SU-DHL-6 (cell line): ENCODE data around the gene SAMD9.
"Not testable (repeated sequence)": the region's sequence is repeated elsewhere in the genome, so short reads cannot be mapped to it uniquely, and the experiment has no call there.

Experiments
- H2AFZ ChIP-seq: fragments of 200-600 bp; sonication (generic); 2 replicates; pipeline ENCODE4 v1.6.1; 2014; ENCODE audit warnings: low read depth, mild to moderate bottlenecking, moderate library complexity, mixed read lengths, antibody characterized with exemption, low read length; ENCODE audit not compliant: severe bottlenecking
- H3F3A ChIP-seq: fragments of 200-600 bp; shearing (Covaris generic); 2 replicates; pipeline ENCODE4 v1.6.0; 2016; ENCODE audit warnings: antibody characterized with exemption, mild to moderate bottlenecking; ENCODE audit not compliant: insufficient read depth
- H3K27ac ChIP-seq: fragments of 200-600 bp; sonication (generic); 2 replicates; pipeline ENCODE4 v1.5.1; 2016; ENCODE audit warnings: low read depth, mild to moderate bottlenecking, low read length, moderate library complexity, mixed read lengths
- H3K27me3 ChIP-seq: fragments of 200-600 bp; sonication (generic), shearing (Covaris generic); 2 replicates; pipeline ENCODE4 v1.6.0; 2014; ENCODE audit warnings: mild to moderate bottlenecking, low read length
- H3K36me3 ChIP-seq: fragments of 200-600 bp; sonication (generic); 2 replicates; pipeline ENCODE4 v1.6.1; 2014; ENCODE audit warnings: mild to moderate bottlenecking, low read length, mixed read lengths
- H3K4me2 ChIP-seq: fragments of 300-600, 200-600 bp; shearing (Covaris generic), sonication (generic); 2 replicates; pipeline ENCODE4 v1.6.0; 2014; ENCODE audit warnings: low read length, low read depth, mild to moderate bottlenecking; ENCODE audit not compliant: poor library complexity, severe bottlenecking
- H3K4me3 ChIP-seq: fragments of 200-600 bp; sonication (generic); 2 replicates; pipeline ENCODE4 v1.5.1; 2014; ENCODE audit warnings: antibody characterized with exemption, low read length, mild to moderate bottlenecking, mixed read lengths; ENCODE audit not compliant: insufficient read depth, poor library complexity, severe bottlenecking
- H3K79me2 ChIP-seq: fragments of 200-600 bp; sonication (generic); 2 replicates; pipeline ENCODE4 v1.6.1; 2014; ENCODE audit warnings: mild to moderate bottlenecking, low read length, moderate library complexity; ENCODE audit not compliant: insufficient read depth
- H3K9ac ChIP-seq: fragments of 200-600 bp; sonication (generic); 2 replicates; pipeline ENCODE4 v1.7.0; 2014; ENCODE audit warnings: mild to moderate bottlenecking, low read length
- H3K9me2 ChIP-seq: fragments of 200-600 bp; sonication (generic); replicated peaks from 2 replicates; pipeline ENCODE4 v1.6.1; 2014; ENCODE audit warnings: low read length; ENCODE audit not compliant: insufficient read depth
- H3K9me3 ChIP-seq: fragments of 200-600 bp; sonication (generic); 2 replicates; pipeline ENCODE4 v1.6.1; 2014; ENCODE audit warnings: low read length, mixed read lengths; ENCODE audit not compliant: insufficient read depth
- H4K20me1 ChIP-seq: fragments of 200-600 bp; sonication (generic); 2 replicates; pipeline ENCODE4 v1.6.1; 2014; ENCODE audit warnings: low read depth, mild to moderate bottlenecking, antibody characterized with exemption, low read length, moderate library complexity, mixed read lengths
- EZH2phosphoT487 ChIP-seq: fragments of 200-600 bp; sonication (generic), shearing (Covaris generic); conservative IDR thresholded peaks from 2 replicates; pipeline ENCODE4 v1.6.1; 2018; ENCODE audit warnings: mild to moderate bottlenecking, antibody characterized with exemption, low read length, moderate library complexity, mixed read lengths
- TF ChIP-seq, protein P1 (sequence below): fragments of 200-600 bp; sonication (generic); IDR thresholded peaks from one replicate; pipeline ENCODE4 v1.5.1; 2017; ENCODE audit warnings: antibody characterized with exemption, mild to moderate bottlenecking, low read length, moderate library complexity; ENCODE audit not compliant: insufficient read depth, poor library complexity, severe bottlenecking

The SAMD9 gene

DNA sequence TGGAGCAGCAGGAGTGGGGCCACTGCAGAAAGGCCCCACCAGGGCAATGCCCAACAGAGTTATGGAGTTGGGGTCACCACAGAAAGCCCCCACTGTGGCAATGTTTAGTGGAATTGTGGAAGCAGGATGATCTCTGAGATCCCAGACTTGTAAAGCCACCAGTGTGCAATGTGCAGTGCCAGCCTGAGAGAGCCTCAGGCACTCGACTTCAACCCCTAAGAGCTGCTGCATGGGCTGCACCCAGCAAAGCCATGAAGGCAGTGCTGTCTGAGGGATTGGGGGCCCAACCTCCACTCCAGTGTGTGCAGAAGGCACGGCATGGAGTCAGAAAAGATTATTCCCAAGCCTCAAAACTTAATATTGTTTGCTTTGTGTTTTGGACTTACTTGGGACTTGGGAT is 20.4 kb downstream of the SAMD9 start:
- Histone ChIP-seq H3K9ac (no peak overlapping the region), H3K79me2 (no peaks in the 10 kb centered on the region), H4K20me1 (no peaks in the 10 kb centered on the region), H3K27ac (no peak overlapping the region), H3F3A (no peaks in the 10 kb centered on the region), H3K9me3 (peaks cover 1% of the 10 kb centered on the region; the same call in 1 of the 2 replicates), H2AFZ (no peak overlapping the region), H3K4me2 (no peak overlapping the region), H3K36me3 (no peaks in the 10 kb centered on the region), H3K4me3 (no peak overlapping the region), H3K9me2 (no peaks in the 10 kb centered on the region), H3K27me3 (no peaks in the 10 kb centered on the region)
- TF ChIP-seq, protein P1, sequence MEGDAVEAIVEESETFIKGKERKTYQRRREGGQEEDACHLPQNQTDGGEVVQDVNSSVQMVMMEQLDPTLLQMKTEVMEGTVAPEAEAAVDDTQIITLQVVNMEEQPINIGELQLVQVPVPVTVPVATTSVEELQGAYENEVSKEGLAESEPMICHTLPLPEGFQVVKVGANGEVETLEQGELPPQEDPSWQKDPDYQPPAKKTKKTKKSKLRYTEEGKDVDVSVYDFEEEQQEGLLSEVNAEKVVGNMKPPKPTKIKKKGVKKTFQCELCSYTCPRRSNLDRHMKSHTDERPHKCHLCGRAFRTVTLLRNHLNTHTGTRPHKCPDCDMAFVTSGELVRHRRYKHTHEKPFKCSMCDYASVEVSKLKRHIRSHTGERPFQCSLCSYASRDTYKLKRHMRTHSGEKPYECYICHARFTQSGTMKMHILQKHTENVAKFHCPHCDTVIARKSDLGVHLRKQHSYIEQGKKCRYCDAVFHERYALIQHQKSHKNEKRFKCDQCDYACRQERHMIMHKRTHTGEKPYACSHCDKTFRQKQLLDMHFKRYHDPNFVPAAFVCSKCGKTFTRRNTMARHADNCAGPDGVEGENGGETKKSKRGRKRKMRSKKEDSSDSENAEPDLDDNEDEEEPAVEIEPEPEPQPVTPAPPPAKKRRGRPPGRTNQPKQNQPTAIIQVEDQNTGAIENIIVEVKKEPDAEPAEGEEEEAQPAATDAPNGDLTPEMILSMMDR, result no peak
- TF ChIP-seq EZH2phosphoT487, result no peak

DNA sequence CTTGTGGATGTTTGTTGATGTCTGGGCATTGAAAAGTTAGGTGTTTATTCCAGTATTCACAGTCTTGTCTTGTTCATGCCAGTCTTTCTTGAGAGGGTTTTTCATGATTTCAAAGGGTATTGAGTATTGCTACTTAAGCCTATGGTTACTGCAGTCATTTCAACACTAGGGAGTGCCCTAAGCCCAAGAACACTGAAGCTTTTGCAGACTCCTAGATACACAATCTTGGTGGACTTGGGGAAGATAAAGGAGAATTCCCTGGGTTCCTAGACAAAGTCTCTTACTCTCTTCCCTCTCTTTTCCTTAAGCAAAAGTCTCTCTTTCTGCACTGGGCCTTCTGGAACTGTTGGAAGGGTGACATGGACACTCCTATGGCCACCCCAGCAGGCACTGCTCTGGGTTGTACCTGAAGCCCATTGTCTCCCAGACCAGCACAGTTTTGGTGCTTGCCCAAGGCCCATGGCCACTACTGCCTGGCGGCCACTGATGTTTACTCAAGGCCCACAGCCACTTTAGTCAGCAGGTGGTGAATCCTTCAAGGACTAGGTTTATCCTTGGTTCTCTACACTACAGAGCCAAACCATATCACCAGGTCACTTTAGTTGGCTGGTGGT is 24.9 kb downstream of the SAMD9 start:
- no peaks in the 10 kb centered on the region for H3F3A ChIP-seq
- no peaks in the 10 kb centered on the region for H3K9me2 ChIP-seq
- H3K9me3 ChIP-seq, result no peaks in the 10 kb centered on the region
- H3K36me3 ChIP-seq, result no peaks in the 10 kb centered on the region
- H4K20me1 ChIP-seq, result no peaks in the 10 kb centered on the region
- no peak overlapping the region for H3K9ac ChIP-seq
- H3K4me2 ChIP-seq, result no peak overlapping the region
- H3K79me2 ChIP-seq, result no peaks in the 10 kb centered on the region
- TF ChIP-seq EZH2phosphoT487, result no peak
- TF ChIP-seq, protein P1, result peak; percentile 35
- H3K27ac ChIP-seq, result no peak overlapping the region
- H2AFZ ChIP-seq, result no peak overlapping the region
- H3K4me3 ChIP-seq, result no peak overlapping the region
- no peaks in the 10 kb centered on the region for H3K27me3 ChIP-seq

DNA sequence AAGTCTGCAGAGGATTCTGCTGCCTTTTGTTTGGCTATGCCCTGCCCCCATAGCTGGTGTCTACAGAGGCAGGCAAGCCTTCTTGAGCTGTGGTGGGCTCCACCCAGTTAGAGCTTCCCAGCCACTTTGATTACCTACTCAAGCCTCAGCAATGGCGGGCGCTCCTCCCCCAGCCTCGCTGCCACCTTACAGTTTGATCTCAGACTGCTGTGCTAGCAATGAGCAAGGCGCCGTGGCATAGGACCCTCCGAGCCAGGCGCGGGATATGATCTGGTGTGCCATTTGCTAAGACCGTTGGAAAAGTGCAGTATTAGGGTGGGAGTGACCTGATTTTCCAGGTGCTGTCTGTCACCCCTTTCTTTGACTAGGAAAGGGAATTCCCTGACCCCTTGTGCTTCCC is 44.4 kb downstream of the SAMD9 start:
- not testable (repeated sequence) for H3K27ac ChIP-seq, H3K9me3 ChIP-seq, H3K9ac ChIP-seq, H2AFZ ChIP-seq, H3K27me3 ChIP-seq, H3K36me3 ChIP-seq, H3K4me2 ChIP-seq, H3K79me2 ChIP-seq, H3F3A ChIP-seq, H4K20me1 ChIP-seq, H3K9me2 ChIP-seq, H3K4me3 ChIP-seq

DNA sequence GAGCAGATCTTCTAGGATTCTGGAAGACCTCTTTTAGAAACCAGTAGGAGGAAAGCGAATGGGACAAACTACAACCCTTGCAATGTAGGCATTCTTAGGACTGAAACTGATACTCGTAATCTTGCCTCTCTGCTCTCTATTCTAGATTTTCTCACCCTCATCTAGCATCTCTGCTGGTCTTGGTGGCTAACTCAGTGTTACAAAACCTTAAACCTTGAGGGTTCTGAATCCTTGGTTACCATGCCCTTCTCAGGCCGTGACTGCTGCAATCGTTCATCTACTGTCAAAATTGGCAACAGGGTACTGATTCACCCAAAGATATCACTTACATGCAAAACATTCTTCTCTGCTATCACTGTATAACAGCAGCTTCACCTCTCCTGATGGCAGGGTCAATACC is 55.2 kb downstream of the SAMD9 start:
- no peak overlapping the region for H3K27ac ChIP-seq
- no peak overlapping the region for H2AFZ ChIP-seq
- 0 out of 2 replicates have a peak, but pooled peaks cover 5% of the 10 kb centered on the region for H3K27me3 ChIP-seq
- no peaks in the 10 kb centered on the region for H3K36me3 ChIP-seq
- no peak overlapping the region for H3K4me3 ChIP-seq
- no peaks in the 10 kb centered on the region for H3K79me2 ChIP-seq
- no peak overlapping the region for H3K9ac ChIP-seq
- H3K9me2 ChIP-seq, result no peaks in the 10 kb centered on the region
- H3F3A ChIP-seq, result no peaks in the 10 kb centered on the region
- no peak overlapping the region for H3K4me2 ChIP-seq
- H4K20me1 ChIP-seq, result no peaks in the 10 kb centered on the region
- TF ChIP-seq, protein P1, result no peak
- no peak for TF ChIP-seq EZH2phosphoT487
- H3K9me3 ChIP-seq, result no peaks in the 10 kb centered on the region
